CD4-positive, alpha-beta T cell (primary cell): ENCODE data around the gene SH2D1B. TPM values are rescaled to one million over a fixed set of nuclear protein-coding genes. Genes with fewer than 3 reads are reported as not detected.

Source experiments
- ATAC-seq: fragments of 200-7000 bp; cut with Tn5 transposase; one replicate; pipeline ENCODE4 v1.10.0; 2022; ENCODE audit warnings: mild to moderate bottlenecking; ENCODE audit not compliant: poor library complexity
- CTCF ChIA-PET: fragments of 350-600 bp; sonication (Branson Sonifier 250); formaldehyde crosslinking; loops from one replicate; lab custom pipeline; 2021; ENCODE audit warnings: antibody characterized with exemption, inconsistent platforms; lab: Charles Lee
- POLR2A ChIA-PET: fragments of 350-600 bp; sonication (Branson Sonifier 250); formaldehyde crosslinking; loops from one replicate; lab custom pipeline; 2021; ENCODE audit warnings: antibody characterized with exemption, inconsistent platforms; lab: Charles Lee
- DNase-seq, 14 experiments: peaks; one replicate each; pipeline ENCODE4 v3.0.0-alpha.2; 2013 to 2020; ENCODE audit warnings: mixed read lengths in 2 of 14
- H3K27ac ChIP-seq, 2 donors: one replicate each; pipeline versions ENCODE4 v1.5.1 to v1.7.0; 2013; ENCODE audit warnings: low read length in 2 of 2, low read depth in 1 of 2, mild to moderate bottlenecking in 1 of 2
- H3K27me3 ChIP-seq, 2 experiments: 1 replicate in 1 of 2; 2 replicates in 1 of 2; pipeline versions ENCODE4 v1.6.1 to v1.7.0; 2013; ENCODE audit warnings: low read length in 2 of 2, control low read depth in 1 of 2, mild to moderate bottlenecking in 1 of 2, moderate library complexity in 1 of 2; ENCODE audit not compliant: insufficient read depth in 2 of 2, control insufficient read depth in 1 of 2
- H3K36me3 ChIP-seq: one replicate; pipeline ENCODE4 v1.6.1; 2013; ENCODE audit warnings: low read length, control low read depth; ENCODE audit not compliant: insufficient read depth
- H3K4me1 ChIP-seq: one replicate; pipeline ENCODE4 v1.6.1; 2013; ENCODE audit warnings: low read length, control low read depth; ENCODE audit not compliant: insufficient read depth
- H3K4me3 ChIP-seq: one replicate; pipeline ENCODE4 v1.5.1; 2013; ENCODE audit warnings: mild to moderate bottlenecking, low read length, moderate library complexity
- H3K9me3 ChIP-seq, 2 experiments: 1 replicate in 1 of 2; 2 replicates in 1 of 2; pipeline versions ENCODE4 v1.6.1 to v1.7.0; 2013; ENCODE audit warnings: low read length in 2 of 2, mild to moderate bottlenecking in 2 of 2, control low read depth in 1 of 2, moderate library complexity in 1 of 2; ENCODE audit not compliant: control insufficient read depth in 1 of 2, insufficient read depth in 1 of 2
- H3K27ac Mint-ChIP-seq: one replicate; pipeline ENCODE4 v1.8.0; 2020; ENCODE audit warnings: mixed read lengths
- H3K27me3 Mint-ChIP-seq: one replicate; pipeline ENCODE4 v1.8.0; 2021; ENCODE audit warnings: mixed read lengths
- H3K36me3 Mint-ChIP-seq: one replicate; pipeline ENCODE4 v1.8.0; 2021; ENCODE audit warnings: low read depth, mixed read lengths
- H3K4me1 Mint-ChIP-seq: one replicate; pipeline ENCODE4 v1.8.0; 2021; ENCODE audit warnings: low read depth, mixed read lengths
- H3K4me3 Mint-ChIP-seq: one replicate; pipeline ENCODE4 v1.8.0; 2020; ENCODE audit warnings: mild to moderate bottlenecking, mixed read lengths
- H3K9me3 Mint-ChIP-seq: one replicate; pipeline ENCODE4 v1.8.0; 2020; ENCODE audit warnings: mixed read lengths
- intact Hi-C, 2 experiments: fragments of 100-400 bp; cut with DNase I in 1 of 2; cut with micrococcal nuclease in 1 of 2; formaldehyde crosslinking; loops; one replicate each; pipeline versions ENCODE4 v1.15.1 to v1.9.0; 2023 to 2025; cut with DNase I, micrococcal nuclease
- total RNA-seq, 174 experiments: library from RNA in 2 of 174; stranded (reverse) in 2 of 174; gene quantifications; one replicate each; pipeline ENCODE4 v1.2.3 and lab custom pipeline; 2021 to 2026
- TF ChIP-seq, protein P1 (sequence below): fragments of 200-600 bp; IDR thresholded peaks from one replicate; pipeline ENCODE4 v1.8.0; 2022; ENCODE audit warnings: antibody characterized with exemption, mild to moderate bottlenecking

The SH2D1B gene
- total RNA-seq, 2 experiments from 2014 or later: not detected

DNA sequence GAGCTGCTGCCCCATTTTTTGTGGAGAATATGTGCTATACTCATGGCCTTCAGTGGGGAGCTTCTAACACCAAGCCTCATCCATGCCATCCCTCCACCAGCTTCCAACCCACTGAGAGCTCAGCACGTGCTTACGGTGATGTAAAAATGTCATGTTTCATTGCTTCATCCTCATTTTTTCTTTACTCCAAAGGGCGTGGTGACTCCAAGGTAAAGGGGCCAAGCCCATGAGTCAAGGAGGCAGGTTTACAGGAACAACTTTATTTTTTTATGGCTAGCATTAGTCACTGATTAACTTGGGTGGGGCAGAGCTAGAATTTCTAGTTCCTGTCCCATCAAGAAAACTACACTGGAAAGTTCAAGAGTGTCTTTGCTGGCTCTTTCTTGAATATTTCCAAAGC, 30.6 kb downstream of the SH2D1B start, which contains the start of gene C1orf226:
TSS of gene C1orf226 (plus strand) at position 346 of the 400 bp plus-strand sequence. CDS start 174 bp downstream, outside the sequence.
- Mint-ChIP-seq H3K27me3 (no peaks in the 10 kb centered on the region), H3K9me3 (no peaks in the 10 kb centered on the region), H3K27ac (no peak within 1 kb of the TSS), H3K36me3 (no peaks in the 10 kb centered on the region), H3K4me1 (no peaks in the 10 kb centered on the region), H3K4me3 (no peak within 1 kb of the TSS)
- DNase-seq: no peak
- peaks cover 0 to 2% of the 10 kb centered on the region in 2 experiments for H3K27me3 ChIP-seq
- no peaks in the 10 kb centered on the region for H3K9me3 ChIP-seq
- H3K27ac ChIP-seq: no peak within 1 kb of the TSS
- H3K4me1 ChIP-seq: no peaks in the 10 kb centered on the region
- no peaks in the 10 kb centered on the region for H3K36me3 ChIP-seq
- TF ChIP-seq, protein P1, sequence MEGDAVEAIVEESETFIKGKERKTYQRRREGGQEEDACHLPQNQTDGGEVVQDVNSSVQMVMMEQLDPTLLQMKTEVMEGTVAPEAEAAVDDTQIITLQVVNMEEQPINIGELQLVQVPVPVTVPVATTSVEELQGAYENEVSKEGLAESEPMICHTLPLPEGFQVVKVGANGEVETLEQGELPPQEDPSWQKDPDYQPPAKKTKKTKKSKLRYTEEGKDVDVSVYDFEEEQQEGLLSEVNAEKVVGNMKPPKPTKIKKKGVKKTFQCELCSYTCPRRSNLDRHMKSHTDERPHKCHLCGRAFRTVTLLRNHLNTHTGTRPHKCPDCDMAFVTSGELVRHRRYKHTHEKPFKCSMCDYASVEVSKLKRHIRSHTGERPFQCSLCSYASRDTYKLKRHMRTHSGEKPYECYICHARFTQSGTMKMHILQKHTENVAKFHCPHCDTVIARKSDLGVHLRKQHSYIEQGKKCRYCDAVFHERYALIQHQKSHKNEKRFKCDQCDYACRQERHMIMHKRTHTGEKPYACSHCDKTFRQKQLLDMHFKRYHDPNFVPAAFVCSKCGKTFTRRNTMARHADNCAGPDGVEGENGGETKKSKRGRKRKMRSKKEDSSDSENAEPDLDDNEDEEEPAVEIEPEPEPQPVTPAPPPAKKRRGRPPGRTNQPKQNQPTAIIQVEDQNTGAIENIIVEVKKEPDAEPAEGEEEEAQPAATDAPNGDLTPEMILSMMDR: no peak
- ChIA-PET CTCF (no interaction called here), POLR2A (no interaction called here)
- intact Hi-C loops: no loop called here
- H3K4me3 ChIP-seq: no peak within 1 kb of the TSS
- no peak for ATAC-seq

DNA sequence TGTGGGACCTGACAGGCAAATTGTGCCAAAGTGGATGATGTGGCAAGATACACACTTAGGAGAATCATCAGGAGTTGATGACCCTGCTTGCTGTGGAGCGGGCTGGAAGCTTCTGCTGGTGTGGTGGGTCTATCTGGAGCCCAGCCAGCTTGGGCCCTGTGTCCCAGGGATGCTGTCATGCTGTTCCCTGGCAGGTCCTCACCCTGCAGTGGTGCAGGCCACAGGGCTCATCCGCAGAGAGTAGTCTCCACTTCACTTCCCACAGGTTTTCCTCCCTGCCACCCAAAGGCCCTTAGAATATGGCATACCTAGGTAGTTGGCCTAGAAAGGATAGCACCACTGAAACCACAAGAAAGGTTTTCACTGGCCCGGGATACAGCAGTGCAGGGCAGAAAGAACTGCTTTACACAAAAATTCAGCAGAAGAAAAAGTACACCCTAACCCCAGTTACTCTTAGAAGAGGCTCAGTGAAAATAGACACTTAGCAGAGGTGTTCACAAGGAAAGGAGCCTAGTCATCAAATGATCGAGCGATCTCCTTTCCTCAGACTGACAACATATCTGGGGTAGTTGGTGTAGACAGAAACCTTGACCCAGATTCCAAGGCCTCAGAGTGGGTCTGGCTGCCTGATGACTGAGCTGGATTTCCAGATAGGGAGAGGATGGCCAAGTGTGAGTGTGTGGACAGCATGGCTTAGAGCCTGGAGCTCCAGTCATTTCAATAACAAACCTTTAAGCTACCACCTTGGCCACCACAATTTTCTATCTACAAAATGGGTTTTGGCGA, 31.7 kb downstream of the SH2D1B start:
- Mint-ChIP-seq H3K9me3 (no peaks in the 10 kb centered on the region), H3K27ac (no peak overlapping the region), H3K4me1 (no peaks in the 10 kb centered on the region), H3K27me3 (no peaks in the 10 kb centered on the region), H3K36me3 (no peaks in the 10 kb centered on the region), H3K4me3 (no peak overlapping the region)
- Histone ChIP-seq H3K27me3 (peaks cover 0 to 2% of the 10 kb centered on the region in 2 experiments), H3K27ac (no peak overlapping the region), H3K4me3 (no peak overlapping the region), H3K36me3 (no peaks in the 10 kb centered on the region), H3K4me1 (no peaks in the 10 kb centered on the region), H3K9me3 (no peaks in the 10 kb centered on the region)
- TF ChIP-seq, protein P1: no peak
- DNase-seq (no peak), ATAC-seq (no peak)
- intact Hi-C loops: no loop called here
- ChIA-PET POLR2A (no interaction called here), CTCF (no interaction called here)

DNA sequence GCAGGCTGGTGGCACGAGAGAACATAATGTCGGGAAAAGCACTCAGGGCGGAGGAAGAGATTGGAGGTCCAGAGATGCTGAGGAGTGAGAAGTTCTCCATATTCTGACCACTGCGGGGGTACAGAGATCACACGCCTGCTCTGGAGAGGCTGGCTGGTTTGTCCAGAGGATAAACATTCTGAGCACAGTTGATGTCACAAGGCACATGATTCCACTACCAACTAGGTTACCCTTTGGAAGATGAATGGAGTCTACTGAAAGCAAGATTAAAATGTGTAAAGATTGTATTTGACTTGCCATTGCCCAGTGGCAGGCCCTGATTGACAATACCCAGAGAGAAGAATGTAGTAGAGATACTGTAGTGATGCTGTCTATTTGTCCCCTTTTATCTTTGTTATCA, 35.2 kb downstream of the SH2D1B start, which contains the start of gene SPATA46:
TSS of gene SPATA46 (minus strand) at position 164 of the 400 bp plus-strand sequence. CDS start at position 100, 64 bp downstream.
- ChIA-PET POLR2A (no interaction called here), CTCF (no interaction called here)
- Histone ChIP-seq H3K27me3 (no peaks in the 10 kb centered on the region), H3K4me3 (no peak within 1 kb of the TSS), H3K4me1 (no peaks in the 10 kb centered on the region), H3K36me3 (no peaks in the 10 kb centered on the region), H3K9me3 (no peaks in the 10 kb centered on the region), H3K27ac (no peak within 1 kb of the TSS)
- H3K36me3 Mint-ChIP-seq: no peaks in the 10 kb centered on the region
- no peaks in the 10 kb centered on the region for H3K27me3 Mint-ChIP-seq
- TF ChIP-seq, protein P1: no peak
- ATAC-seq (no peak), DNase-seq (no peak)
- no peaks in the 10 kb centered on the region for H3K9me3 Mint-ChIP-seq
- intact Hi-C loops: no loop called here
- no peak within 1 kb of the TSS for H3K27ac Mint-ChIP-seq
- H3K4me3 Mint-ChIP-seq: no peak within 1 kb of the TSS
- H3K4me1 Mint-ChIP-seq: no peaks in the 10 kb centered on the region
